Transverse colon (tissue), 3 donors: ENCODE measurements around the gene PACS2.

Experiments used
- CTCF ChIP-seq, 5 experiments: fragments of 200-600 bp in 3 of 5; fragments of 450-650 bp in 2 of 5; sonication (generic) in 3 of 5; IDR thresholded peaks; 1 replicate in 2 of 5; 2 replicates in 3 of 5; pipeline ENCODE4 v1.5.1; 2016 to 2017; ENCODE audit warnings: antibody characterized with exemption in 5 of 5, inconsistent platforms in 3 of 5, mild to moderate bottlenecking in 2 of 5, moderate library complexity in 1 of 5
- EP300 ChIP-seq: sonication (generic); formaldehyde crosslinking; IDR thresholded peaks from one replicate; pipeline ENCODE4 v1.6.1; 2017; ENCODE audit warnings: antibody characterized with exemption, low read depth
- POLR2A ChIP-seq: fragments of 450-650 bp; IDR thresholded peaks from one replicate; pipeline ENCODE4 v1.6.1; 2016; ENCODE audit warnings: antibody characterized with exemption, mild to moderate bottlenecking, moderate library complexity

GRCh38 chr14:105304565-105304964 lies 10.0 kb upstream of the PACS2 start:
- TF ChIP-seq CTCF (IDR thresholded peaks at IDR 0.05) (no peak), EP300 (no peak), POLR2A (no peak)
